ENCODE measurements around the gene SET. TPM values are rescaled to one million over a fixed set of nuclear protein-coding genes. Genes with fewer than 3 reads are reported as not detected.

SET gene
- total RNA-seq, 1 experiment from 2014 or later = 745 TPM

DNA sequence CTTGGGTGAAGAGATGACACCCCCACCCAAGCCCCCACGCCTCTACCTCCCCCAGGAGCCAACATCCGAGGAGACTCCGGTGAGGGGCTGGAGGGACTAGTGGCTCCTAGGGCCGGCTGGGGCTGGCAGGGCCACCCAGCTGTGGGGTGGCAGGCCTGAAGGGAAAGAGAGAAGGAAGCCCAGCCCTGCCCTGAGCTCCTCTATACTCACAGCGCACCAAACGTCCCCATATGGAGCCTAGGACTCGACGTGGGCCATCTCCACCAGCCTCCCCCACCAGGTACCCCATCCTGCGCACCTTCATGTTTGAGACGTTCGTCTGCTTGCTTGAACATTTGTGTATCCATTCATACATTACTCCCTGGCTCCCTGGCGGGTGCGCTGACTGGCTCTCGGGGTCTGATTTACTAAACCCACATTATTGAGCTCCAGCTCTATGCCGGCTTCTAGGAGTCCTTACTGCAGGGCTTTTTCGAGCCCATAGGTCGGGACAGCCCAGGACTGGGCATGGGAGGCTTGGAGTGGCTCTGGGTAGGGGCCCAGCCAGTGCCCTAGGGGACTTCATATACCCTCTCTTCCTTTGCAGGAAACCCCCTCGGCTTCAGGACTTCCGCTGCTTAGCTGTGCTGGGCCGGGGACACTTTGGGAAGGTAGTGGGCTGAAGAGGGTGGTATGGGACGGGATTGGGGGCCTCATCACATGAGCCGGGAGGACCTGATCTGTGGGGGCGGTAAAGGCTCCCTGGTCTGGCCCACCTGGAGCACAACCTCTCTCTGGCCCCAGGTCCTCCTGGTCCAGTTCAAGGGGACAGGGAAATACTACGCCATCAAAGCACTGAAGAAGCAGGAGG, 25.8 kb downstream of the SET start:
- BruUV-seq (replicated peaks) = no TSS peak
- ChIA-PET POLR2A (no interaction called here), CTCF (interaction anchor here (0.7 kb wide), 1 partner anchor 10 kb away, joined by 3 read pairs; no protein-coding TSS in a partner anchor)
- Mint-ChIP-seq H3K4me1 (ENCODE audit: low read depth, unreplicated experiment) (peaks cover 6% of the 10 kb centered on the region), H3K9me3 (ENCODE audit: unreplicated experiment) (no peaks in the 10 kb centered on the region), H3K27me3 (ENCODE audit: insufficient read depth, unreplicated experiment) (no peaks in the 10 kb centered on the region), H3K36me3 (ENCODE audit: insufficient read depth, unreplicated experiment) (peaks cover 12% of the 10 kb centered on the region), H3K4me3 (ENCODE audit: unreplicated experiment) (no peak overlapping the region), H3K27ac (ENCODE audit: unreplicated experiment) (no peak overlapping the region)
- H3K4me3 ChIP-seq (ENCODE audit: low read depth, low read length) = no peak overlapping the region
- no peak for DNase-seq
- intact Hi-C loops (cut with micrococcal nuclease; ENCODE audit: unreplicated experiment) = no loop called here
- H3K4me1 ChIP-seq = peaks cover 8% of the 10 kb centered on the region; the same call in 1 of the 2 replicates
- H3K36me3 ChIP-seq (ENCODE audit: control insufficient read depth, insufficient read depth, low read length) = no peaks in the 10 kb centered on the region
- no peaks in the 10 kb centered on the region for H3K27me3 ChIP-seq (replicated peaks; ENCODE audit: control insufficient read depth, insufficient read depth, low read length)
- H3K9me3 ChIP-seq = no peaks in the 10 kb centered on the region
- TF ChIP-seq, protein P1, sequence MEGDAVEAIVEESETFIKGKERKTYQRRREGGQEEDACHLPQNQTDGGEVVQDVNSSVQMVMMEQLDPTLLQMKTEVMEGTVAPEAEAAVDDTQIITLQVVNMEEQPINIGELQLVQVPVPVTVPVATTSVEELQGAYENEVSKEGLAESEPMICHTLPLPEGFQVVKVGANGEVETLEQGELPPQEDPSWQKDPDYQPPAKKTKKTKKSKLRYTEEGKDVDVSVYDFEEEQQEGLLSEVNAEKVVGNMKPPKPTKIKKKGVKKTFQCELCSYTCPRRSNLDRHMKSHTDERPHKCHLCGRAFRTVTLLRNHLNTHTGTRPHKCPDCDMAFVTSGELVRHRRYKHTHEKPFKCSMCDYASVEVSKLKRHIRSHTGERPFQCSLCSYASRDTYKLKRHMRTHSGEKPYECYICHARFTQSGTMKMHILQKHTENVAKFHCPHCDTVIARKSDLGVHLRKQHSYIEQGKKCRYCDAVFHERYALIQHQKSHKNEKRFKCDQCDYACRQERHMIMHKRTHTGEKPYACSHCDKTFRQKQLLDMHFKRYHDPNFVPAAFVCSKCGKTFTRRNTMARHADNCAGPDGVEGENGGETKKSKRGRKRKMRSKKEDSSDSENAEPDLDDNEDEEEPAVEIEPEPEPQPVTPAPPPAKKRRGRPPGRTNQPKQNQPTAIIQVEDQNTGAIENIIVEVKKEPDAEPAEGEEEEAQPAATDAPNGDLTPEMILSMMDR (IDR thresholded peaks at IDR 0.05; ENCODE audit: insufficient read depth in 1 of 2, low read depth in 1 of 2, low read length in 1 of 2, severe bottlenecking in 1 of 2, unreplicated experiment in 1 of 2) = no peak

DNA sequence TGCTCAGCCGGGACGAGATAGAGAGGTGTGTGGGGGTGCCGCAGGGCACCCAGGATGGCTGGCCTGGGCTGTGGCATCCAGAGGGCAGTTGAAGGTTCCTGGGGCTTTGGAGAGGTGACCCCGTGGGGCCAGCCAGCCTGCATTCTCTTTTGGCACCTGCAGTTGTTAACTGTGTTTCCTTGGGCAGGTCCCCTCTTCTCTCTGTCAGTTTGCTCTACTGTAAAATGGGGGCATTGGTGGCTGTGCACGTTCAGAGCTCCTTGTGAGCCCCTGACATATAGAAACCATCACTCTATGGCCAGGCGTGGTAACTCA, 26.4 kb downstream of the SET start:
- H3K4me3 Mint-ChIP-seq (ENCODE audit: unreplicated experiment) = no peak overlapping the region
- no peaks in the 10 kb centered on the region for H3K9me3 Mint-ChIP-seq (ENCODE audit: unreplicated experiment)
- H3K36me3 Mint-ChIP-seq (ENCODE audit: insufficient read depth, unreplicated experiment) = peaks cover 12% of the 10 kb centered on the region
- H3K4me1 Mint-ChIP-seq (ENCODE audit: low read depth, unreplicated experiment) = peaks cover 6% of the 10 kb centered on the region
- no peak for DNase-seq
- intact Hi-C loops (cut with micrococcal nuclease; ENCODE audit: unreplicated experiment) = no loop called here
- BruUV-seq (replicated peaks) = no TSS peak
- H3K27ac Mint-ChIP-seq (ENCODE audit: unreplicated experiment) = no peak overlapping the region
- no peaks in the 10 kb centered on the region for H3K27me3 ChIP-seq (replicated peaks; ENCODE audit: control insufficient read depth, insufficient read depth, low read length)
- ChIA-PET CTCF (interaction anchor here (0.7 kb wide), 1 partner anchor 9 kb away, joined by 3 read pairs; no protein-coding TSS in a partner anchor), POLR2A (no interaction called here)
- H3K27me3 Mint-ChIP-seq (ENCODE audit: insufficient read depth, unreplicated experiment) = no peaks in the 10 kb centered on the region
- no peaks in the 10 kb centered on the region for H3K36me3 ChIP-seq (ENCODE audit: control insufficient read depth, insufficient read depth, low read length)
- TF ChIP-seq, protein P1 (IDR thresholded peaks at IDR 0.05; ENCODE audit: insufficient read depth in 1 of 2, low read depth in 1 of 2, low read length in 1 of 2, severe bottlenecking in 1 of 2, unreplicated experiment in 1 of 2) = no peak
- no peak overlapping the region for H3K4me3 ChIP-seq (ENCODE audit: low read depth, low read length)
- peaks cover 8% of the 10 kb centered on the region; the same call in 1 of the 2 replicates for H3K4me1 ChIP-seq
- no peaks in the 10 kb centered on the region for H3K9me3 ChIP-seq

DNA sequence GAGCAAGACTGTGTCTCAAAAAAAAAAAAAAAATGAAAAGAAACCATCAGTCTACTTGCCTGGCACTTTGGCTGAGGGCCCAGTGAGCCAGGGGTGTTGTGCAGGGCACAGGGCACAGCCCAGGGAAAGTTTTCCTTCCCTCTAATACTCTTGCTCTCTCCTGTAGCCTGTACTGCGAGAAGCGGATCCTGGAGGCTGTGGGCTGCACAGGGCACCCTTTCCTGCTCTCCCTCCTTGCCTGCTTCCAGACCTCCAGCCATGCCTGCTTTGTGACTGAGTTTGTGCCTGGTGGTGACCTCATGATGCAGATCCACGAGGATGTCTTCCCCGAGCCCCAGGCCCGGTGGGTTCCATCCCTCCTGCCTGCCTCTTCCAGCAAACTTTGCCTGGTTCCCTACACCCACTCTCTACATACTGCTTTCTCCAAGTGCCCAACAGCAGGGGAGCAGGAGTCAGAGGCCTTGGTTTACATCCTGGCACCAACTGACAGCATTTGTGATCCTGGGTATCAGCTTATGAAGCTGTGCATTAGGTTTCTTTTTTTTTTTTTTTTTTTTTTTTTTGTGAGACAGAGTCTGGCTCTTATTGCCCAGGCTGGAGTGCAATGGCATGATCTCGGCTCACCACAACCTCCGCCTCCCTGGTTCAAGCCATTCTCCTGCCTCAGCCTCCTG, 27.7 kb downstream of the SET start:
- Mint-ChIP-seq H3K4me3 (ENCODE audit: unreplicated experiment) (no peak overlapping the region), H3K36me3 (ENCODE audit: insufficient read depth, unreplicated experiment) (peaks cover 12% of the 10 kb centered on the region), H3K4me1 (ENCODE audit: low read depth, unreplicated experiment) (peaks cover 6% of the 10 kb centered on the region), H3K9me3 (ENCODE audit: unreplicated experiment) (no peaks in the 10 kb centered on the region), H3K27me3 (ENCODE audit: insufficient read depth, unreplicated experiment) (no peaks in the 10 kb centered on the region), H3K27ac (ENCODE audit: unreplicated experiment) (no peak overlapping the region)
- DNase-seq = no peak
- H3K27me3 ChIP-seq (replicated peaks; ENCODE audit: control insufficient read depth, insufficient read depth, low read length) = no peaks in the 10 kb centered on the region
- no TSS peak for BruUV-seq (replicated peaks)
- POLR2A ChIA-PET = no interaction called here
- H3K9me3 ChIP-seq = no peaks in the 10 kb centered on the region
- CTCF ChIA-PET = interaction anchor here (0.7 kb wide), 1 partner anchor 163 kb away, joined by 5 read pairs; no protein-coding TSS in a partner anchor
- H3K4me1 ChIP-seq = peaks cover 8% of the 10 kb centered on the region; the same call in 1 of the 2 replicates
- intact Hi-C loops (cut with micrococcal nuclease; ENCODE audit: unreplicated experiment) = no loop called here
- H3K4me3 ChIP-seq (ENCODE audit: low read depth, low read length) = no peak overlapping the region
- TF ChIP-seq, protein P1 (IDR thresholded peaks at IDR 0.05; ENCODE audit: insufficient read depth in 1 of 2, low read depth in 1 of 2, low read length in 1 of 2, severe bottlenecking in 1 of 2, unreplicated experiment in 1 of 2) = no peak
- H3K36me3 ChIP-seq (ENCODE audit: control insufficient read depth, insufficient read depth, low read length) = no peaks in the 10 kb centered on the region

All from Caco-2 (cell line).